IMR-90 (cell line): Measurements from ENCODE around the gene NDEL1. TPM values are rescaled to one million over a fixed set of nuclear protein-coding genes. Genes with fewer than 3 reads are reported as not detected.

Experiments
- ATAC-seq: fragments of 200-7000 bp; cut with Tn5 transposase; 2 replicates; pipeline ENCODE4 v1.9.1; 2020; ENCODE audit warnings: low read depth, mild to moderate bottlenecking, moderate library complexity
- BruUV-seq: library from RNA; stranded (reverse); fragments of 400-500 nt; replicated peaks from 2 replicates; lab custom pipeline; 2021; lab: Mats Ljungman, UMichigan
- CTCF ChIA-PET: fragments of 300-600 bp; formaldehyde crosslinking; extraction: SDS; loops from one replicate; lab custom pipeline; 2021; ENCODE audit warnings: antibody characterized with exemption; lab: Yijun Ruan, JAX
- POLR2A ChIA-PET: fragments of 300-600 bp; sonication (Branson Sonifier 250); formaldehyde crosslinking; loops from one replicate; lab custom pipeline; 2022; ENCODE audit warnings: antibody characterized with exemption; ENCODE audit not compliant: unreplicated experiment; lab: Charles Lee
- DNase-seq: peaks from one replicate; pipeline ENCODE4 v3.0.0; 2013
- H2AFZ ChIP-seq: replicated peaks from 2 replicates; pipeline ENCODE3; 2013; ENCODE audit warnings: low read length, mild to moderate bottlenecking; ENCODE audit not compliant: poor library complexity
- H2AK5ac ChIP-seq: 2 replicates; pipeline ENCODE4 v1.6.1; 2013; ENCODE audit warnings: low read depth, low read length, inconsistent platforms
- H2AK9ac ChIP-seq: replicated peaks from 2 replicates; pipeline ENCODE3; 2013; ENCODE audit warnings: mild to moderate bottlenecking, low read depth, low read length, moderate library complexity; ENCODE audit not compliant: poor library complexity
- H2BK120ac ChIP-seq: 2 replicates; pipeline ENCODE4 v1.6.1; 2013; ENCODE audit warnings: low read depth, low read length, inconsistent platforms
- H2BK15ac ChIP-seq: 3 replicates; pipeline ENCODE4 v1.6.1; 2013; ENCODE audit warnings: low read depth, low read length, inconsistent platforms
- H2BK20ac ChIP-seq: 2 replicates; pipeline ENCODE4 v1.6.1; 2013; ENCODE audit warnings: low read depth, mild to moderate bottlenecking, inconsistent platforms, low read length, moderate library complexity
- H2BK5ac ChIP-seq: 2 replicates; pipeline ENCODE4 v1.6.1; 2013; ENCODE audit warnings: mild to moderate bottlenecking, low read depth, low read length, inconsistent platforms; ENCODE audit not compliant: poor library complexity, severe bottlenecking
- H3K14ac ChIP-seq: replicated peaks from 2 replicates; pipeline ENCODE4 v1.6.1; 2013; ENCODE audit warnings: low read depth, low read length, inconsistent platforms
- H3K18ac ChIP-seq: 2 replicates; pipeline ENCODE4 v1.6.1; 2013; ENCODE audit warnings: low read depth, low read length, control low read depth
- H3K23ac ChIP-seq: 2 replicates; pipeline ENCODE4 v1.6.1; 2013; ENCODE audit warnings: low read depth, low read length, inconsistent platforms
- H3K27ac ChIP-seq: 2 replicates; pipeline ENCODE4 v1.5.1; 2013; ENCODE audit warnings: mild to moderate bottlenecking, control low read depth, low read length; ENCODE audit not compliant: insufficient read depth
- H3K27me3 ChIP-seq: 2 replicates; pipeline ENCODE4 v1.6.1; 2013; ENCODE audit warnings: low read length; ENCODE audit not compliant: control insufficient read depth, insufficient read depth
- H3K36me3 ChIP-seq: 2 replicates; pipeline ENCODE4 v1.6.1; 2013; ENCODE audit warnings: low read length, mixed read lengths; ENCODE audit not compliant: control insufficient read depth, insufficient read depth
- H3K4ac ChIP-seq: 2 replicates; pipeline ENCODE4 v1.6.1; 2013; ENCODE audit warnings: low read depth, low read length, inconsistent platforms
- H3K4me1 ChIP-seq: 2 replicates; pipeline ENCODE4 v1.6.1; 2013; ENCODE audit warnings: low read length, mixed read lengths; ENCODE audit not compliant: control insufficient read depth, insufficient read depth
- H3K4me2 ChIP-seq: 2 replicates; pipeline ENCODE4 v1.6.1; 2013; ENCODE audit warnings: low read depth, mild to moderate bottlenecking, control low read depth, low read length, moderate library complexity
- H3K4me3 ChIP-seq: 2 replicates; pipeline ENCODE4 v1.5.1; 2013; ENCODE audit warnings: low read depth, mild to moderate bottlenecking, control low read depth, low read length, moderate library complexity; ENCODE audit not compliant: insufficient read depth
- H3K56ac ChIP-seq: 2 replicates; pipeline ENCODE4 v1.6.1; 2013; ENCODE audit warnings: low read length, inconsistent platforms; ENCODE audit not compliant: insufficient read depth; ENCODE audit errors: extremely low read depth
- H3K79me1 ChIP-seq, 2 experiments: 2 replicates each; pipeline ENCODE4 v1.6.1; 2013; ENCODE audit warnings: low read length in 2 of 2, inconsistent platforms in 1 of 2, low read depth in 1 of 2
- H3K9ac ChIP-seq: 2 replicates; pipeline ENCODE4 v1.6.1; 2013; ENCODE audit warnings: low read depth, low read length, control low read depth
- H3K9me1 ChIP-seq: 2 replicates; pipeline ENCODE4 v1.6.1; 2013; ENCODE audit warnings: low read length, inconsistent platforms; ENCODE audit not compliant: insufficient read depth
- H3K9me3 ChIP-seq: 2 replicates; pipeline ENCODE4 v1.6.1; 2013; ENCODE audit warnings: low read length; ENCODE audit not compliant: control insufficient read depth, insufficient read depth
- H4K20me1 ChIP-seq: 2 replicates; pipeline ENCODE4 v1.6.1; 2013; ENCODE audit warnings: low read length, inconsistent platforms; ENCODE audit not compliant: insufficient read depth
- H4K5ac ChIP-seq: 2 replicates; pipeline ENCODE4 v1.6.1; 2013; ENCODE audit warnings: mild to moderate bottlenecking, low read depth, low read length, control low read depth
- H4K8ac ChIP-seq, 2 experiments: 2 replicates each; pipeline ENCODE4 v1.6.1; 2013; ENCODE audit warnings: low read depth in 2 of 2, low read length in 2 of 2, control low read depth in 1 of 2, inconsistent platforms in 1 of 2
- H4K91ac ChIP-seq: 2 replicates; pipeline ENCODE4 v1.6.1; 2013; ENCODE audit warnings: low read depth, low read length, inconsistent platforms; ENCODE audit not compliant: insufficient read depth
- RAD21 ChIP-seq: IDR thresholded peaks from 2 replicates; pipeline ENCODE4 v1.6.1; 2012; ENCODE audit warnings: low read length, improper control_type of control experiment
- WGBS, 2 experiments: methylation state at CpG; one replicate each; pipeline versions ENCODE4 v1.1.5 to v1.1.7; 2013; ENCODE audit warnings: missing lambda C conversion rate in 2 of 2; ENCODE audit not compliant: insufficient read length in 1 of 2; ENCODE audit errors: extremely low coverage in 2 of 2; 5-methylcytosine and 5-hydroxymethylcytosine counted together
- dilution Hi-C: fragments of 300-500 bp; cut with HindIII; formaldehyde crosslinking; loops from one replicate; pipeline ENCODE4 v1.14.3; 2018; ENCODE audit warnings: low sequenced_read_pairs; ENCODE audit not compliant: unreplicated experiment
- in situ Hi-C: fragments of 300-500 bp; cut with MboI; formaldehyde crosslinking; loops from 3 replicates; pipeline ENCODE4 v1.14.3; 2019; ENCODE audit warnings: low sequenced_read_pairs, inconsistent platforms, mixed read lengths
- intact Hi-C: fragments of 100-400 bp; cut with micrococcal nuclease; formaldehyde crosslinking; loops from 2 replicates; pipeline ENCODE4 v1.10.0; 2022
- polyA plus RNA-seq, 3 experiments: library from polyadenylated mRNA; depleted of rRNA; stranded (reverse); fragments of >200 nt; gene quantifications; 2 replicates each; pipeline ENCODE4 v1.2.3, GENCODE V29; 2012; ENCODE audit warnings: low replicate concordance in 1 of 3
- total RNA-seq: library from RNA; depleted of rRNA; stranded (reverse); fragments of >200 nt; gene quantifications from 2 replicates; pipeline ENCODE4 v1.2.3, GENCODE V29; 2012

NDEL1 gene
- total and polyA plus RNA-seq, 2 of the 4 experiments (the other 2 are of a cell fraction), result 28.9 to 95.6 TPM

- ChIA-PET CTCF (no interaction called here), POLR2A (no interaction called here)
- Histone ChIP-seq H3K14ac (no peak overlapping the region), H3K4me2 (no peak overlapping the region), H3K9me3 (no peaks in the 10 kb centered on the region), H3K4me3 (no peak overlapping the region), H3K4ac (no peak overlapping the region), H3K36me3 (peaks cover 70% of the 10 kb centered on the region), H4K91ac (no peak overlapping the region), H3K79me1 (peaks cover 10 to 71% of the 10 kb centered on the region in 2 experiments; a peak in 3 of 4 replicates), H2AK9ac (no peak overlapping the region), H4K5ac (no peak overlapping the region), H3K9ac (no peak overlapping the region), H3K27ac (no peak overlapping the region), H2BK20ac (no peak overlapping the region), H4K8ac (no peak overlapping the region), H3K56ac (no peak overlapping the region), H2AFZ (no peak overlapping the region), H3K9me1 (0 out of 2 replicates have a peak, but pooled peaks cover 5% of the 10 kb centered on the region), H2BK5ac (no peak overlapping the region), H3K4me1 (peaks cover 6% of the 10 kb centered on the region; the same call in 1 of the 2 replicates), H3K23ac (no peak overlapping the region), H2BK120ac (no peak overlapping the region), H2BK15ac (no peak overlapping the region), H2AK5ac (no peak overlapping the region), H3K27me3 (no peaks in the 10 kb centered on the region), H4K20me1 (peaks cover 62% of the 10 kb centered on the region), H3K18ac (no peak overlapping the region)
- no peak for ATAC-seq
- intact Hi-C loops, result no loop called here
- WGBS, 2 experiments, result 100% methylated on average over 4 of the region's 20 CpGs; no CpG with 5 or more reads in 1 of the 2 experiments
- in situ Hi-C loops, result no loop called here
- dilution Hi-C loops, result no loop called here
- BruUV-seq, result no TSS peak
- no peak for DNase-seq
- no peak for TF ChIP-seq RAD21
Measured at GRCh38 chr17:8470447-8471047, 34.9 kb downstream of the NDEL1 start.
